K562 (cell line): ENCODE data around the gene ING2. TPM values are rescaled to one million over a fixed set of nuclear protein-coding genes. Genes with fewer than 3 reads are reported as not detected.

Source experiments
- ATF1 ChIP-seq, 2 experiments: fragments of 450-650 bp in 1 of 2; IDR thresholded peaks; 2 replicates each; pipeline ENCODE4 v1.6.1; 2016; ENCODE audit warnings: missing compliant biosample characterization in 1 of 2, missing genetic modification characterization in 1 of 2
- GABPA ChIP-seq: fragments of 200-800 bp; sonication (Bioruptor generic); conservative IDR thresholded peaks from 2 replicates; pipeline ENCODE4 v1.6.1; 2016; ENCODE audit warnings: low read depth, missing genetic modification characterization, missing compliant biosample characterization
- GATAD2B ChIP-seq: fragments of 450-650 bp; IDR thresholded peaks from 2 replicates; pipeline ENCODE4 v1.6.1; 2017; ENCODE audit warnings: mild to moderate bottlenecking, borderline replicate concordance
- NCOA6 ChIP-seq: fragments of 450-650 bp; IDR thresholded peaks from 2 replicates; pipeline ENCODE4 v1.6.1; 2017; ENCODE audit warnings: mild to moderate bottlenecking
- NFE2L1 ChIP-seq: fragments of 450-650 bp; IDR thresholded peaks from 2 replicates; pipeline ENCODE4 v1.6.1; 2016; ENCODE audit warnings: missing genetic modification characterization, low read depth, mild to moderate bottlenecking, missing compliant biosample characterization, moderate library complexity, borderline replicate concordance
- SIN3B ChIP-seq: fragments of 450-650 bp; IDR thresholded peaks from 2 replicates; pipeline ENCODE4 v1.6.1; 2017; ENCODE audit warnings: low read depth, mild to moderate bottlenecking, moderate library complexity
- SRSF7 ChIP-seq: fragments of 200-400 bp; formaldehyde crosslinking; optimal IDR thresholded peaks from 2 replicates; pipeline ENCODE3; 2017; ENCODE audit warnings: mild to moderate bottlenecking, low read depth, low read length
- SRSF9 ChIP-seq: fragments of 200-400 bp; formaldehyde crosslinking; IDR thresholded peaks from 2 replicates; pipeline ENCODE4 v1.6.1; 2017; ENCODE audit warnings: low read depth, low read length, borderline replicate concordance
- TAF9B ChIP-seq: fragments of 450-650 bp; IDR thresholded peaks from 2 replicates; pipeline ENCODE4 v1.6.1; 2018; ENCODE audit warnings: mild to moderate bottlenecking; ENCODE audit not compliant: partially characterized antibody
- TSC22D4 ChIP-seq: fragments of 450-650 bp; IDR thresholded peaks from 2 replicates; pipeline ENCODE4 v1.6.1; 2016; ENCODE audit warnings: missing genetic modification characterization, missing biosample characterization, control low read depth
- polyA plus RNA-seq, 8 experiments: library from polyadenylated mRNA; depleted of rRNA in 4 of 8; stranded (reverse) in 5 of 8; unstranded in 3 of 8; fragments of >200 nt; fragmentation: Nextera tagmentation in 2 of 8; fragmentation: Illumina TruSeq in 1 of 8; extraction: Ambion mirVana in 2 of 8; extraction: Trizol in 1 of 8; gene quantifications; 2 replicates each; pipeline versions ENCODE4 v1.2.1 to v1.2.3, GENCODE V29; 2011 to 2014; ENCODE audit warnings: inconsistent platforms in 1 of 8, missing spikeins in 1 of 8
- total RNA-seq, 7 experiments: library from RNA; depleted of rRNA in 6 of 7; stranded (reverse); fragments of >200 nt in 6 of 7; fragmentation: Illumina TruSeq in 2 of 7; extraction: Trizol in 2 of 7; gene quantifications; 2 replicates each; pipeline versions ENCODE4 v1.2.1 to v1.2.3, GENCODE V29; 2011 to 2021; ENCODE audit warnings: low replicate concordance in 1 of 7
- TF ChIP-seq, protein P1 (sequence below): fragments of 250-450 bp; sonication (Bioruptor Pico); IDR thresholded peaks from 2 replicates; pipeline ENCODE4 v1.4.0; 2020; ENCODE audit warnings: mild to moderate bottlenecking, moderate library complexity
- TF ChIP-seq, protein P2 (sequence below): fragments of 450-650 bp; IDR thresholded peaks from 2 replicates; pipeline ENCODE4 v1.6.1; 2016; ENCODE audit warnings: missing biosample characterization, missing genetic modification characterization

Gene ING2
- total and polyA plus RNA-seq, 9 of the 15 experiments (the other 6 are each of a cell fraction or from before 2014, with no cell fraction given), result 2.9 to 21.4 (median 12.4) TPM

DNA sequence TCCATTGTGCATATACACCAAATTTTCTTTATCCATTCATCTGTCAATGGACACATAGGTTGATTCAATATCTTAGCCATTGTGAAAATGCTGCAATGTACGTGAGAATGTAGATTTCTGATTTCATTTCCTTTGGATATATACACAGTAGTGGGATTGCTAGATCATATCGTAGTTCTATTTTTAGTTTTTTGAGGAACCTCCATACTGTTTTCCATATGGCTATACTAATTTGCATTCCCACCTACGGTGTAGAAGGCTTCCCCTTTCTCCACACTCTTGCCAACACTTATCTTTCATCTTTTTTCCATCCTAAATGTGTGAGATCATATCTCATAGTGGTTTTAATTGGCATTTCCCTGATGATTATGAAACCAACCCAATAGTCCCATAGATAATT lies 43.4 kb downstream of the ING2 start (continued):
- no peak for TF ChIP-seq SRSF9
- no peak for TF ChIP-seq SIN3B
- TF ChIP-seq NFE2L1, result no peak
- TF ChIP-seq GATAD2B, result no peak
- TF ChIP-seq NCOA6, result no peak
- TF ChIP-seq, protein P1, sequence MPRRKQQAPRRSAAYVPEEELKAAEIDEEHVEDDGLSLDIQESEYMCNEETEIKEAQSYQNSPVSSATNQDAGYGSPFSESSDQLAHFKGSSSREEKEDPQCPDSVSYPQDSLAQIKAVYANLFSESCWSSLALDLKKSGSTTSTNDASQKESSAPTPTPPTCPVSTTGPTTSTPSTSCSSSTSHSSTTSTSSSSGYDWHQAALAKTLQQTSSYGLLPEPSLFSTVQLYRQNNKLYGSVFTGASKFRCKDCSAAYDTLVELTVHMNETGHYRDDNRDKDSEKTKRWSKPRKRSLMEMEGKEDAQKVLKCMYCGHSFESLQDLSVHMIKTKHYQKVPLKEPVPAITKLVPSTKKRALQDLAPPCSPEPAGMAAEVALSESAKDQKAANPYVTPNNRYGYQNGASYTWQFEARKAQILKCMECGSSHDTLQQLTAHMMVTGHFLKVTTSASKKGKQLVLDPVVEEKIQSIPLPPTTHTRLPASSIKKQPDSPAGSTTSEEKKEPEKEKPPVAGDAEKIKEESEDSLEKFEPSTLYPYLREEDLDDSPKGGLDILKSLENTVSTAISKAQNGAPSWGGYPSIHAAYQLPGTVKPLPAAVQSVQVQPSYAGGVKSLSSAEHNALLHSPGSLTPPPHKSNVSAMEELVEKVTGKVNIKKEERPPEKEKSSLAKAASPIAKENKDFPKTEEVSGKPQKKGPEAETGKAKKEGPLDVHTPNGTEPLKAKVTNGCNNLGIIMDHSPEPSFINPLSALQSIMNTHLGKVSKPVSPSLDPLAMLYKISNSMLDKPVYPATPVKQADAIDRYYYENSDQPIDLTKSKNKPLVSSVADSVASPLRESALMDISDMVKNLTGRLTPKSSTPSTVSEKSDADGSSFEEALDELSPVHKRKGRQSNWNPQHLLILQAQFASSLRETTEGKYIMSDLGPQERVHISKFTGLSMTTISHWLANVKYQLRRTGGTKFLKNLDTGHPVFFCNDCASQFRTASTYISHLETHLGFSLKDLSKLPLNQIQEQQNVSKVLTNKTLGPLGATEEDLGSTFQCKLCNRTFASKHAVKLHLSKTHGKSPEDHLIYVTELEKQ (CRISPR knock-in tag), result no peak
- no peak for TF ChIP-seq SRSF7
- no peak for TF ChIP-seq ATF1 (CRISPR knock-in tag; IDR thresholded peaks at IDR 0.05)
- no peak for TF ChIP-seq ATF1 (tag; IDR thresholded peaks at IDR 0.05)
- TF ChIP-seq, protein P2, sequence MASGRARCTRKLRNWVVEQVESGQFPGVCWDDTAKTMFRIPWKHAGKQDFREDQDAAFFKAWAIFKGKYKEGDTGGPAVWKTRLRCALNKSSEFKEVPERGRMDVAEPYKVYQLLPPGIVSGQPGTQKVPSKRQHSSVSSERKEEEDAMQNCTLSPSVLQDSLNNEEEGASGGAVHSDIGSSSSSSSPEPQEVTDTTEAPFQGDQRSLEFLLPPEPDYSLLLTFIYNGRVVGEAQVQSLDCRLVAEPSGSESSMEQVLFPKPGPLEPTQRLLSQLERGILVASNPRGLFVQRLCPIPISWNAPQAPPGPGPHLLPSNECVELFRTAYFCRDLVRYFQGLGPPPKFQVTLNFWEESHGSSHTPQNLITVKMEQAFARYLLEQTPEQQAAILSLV (tag), result no peak
- TF ChIP-seq TAF9B, result no peak
- TF ChIP-seq GABPA (tag), result no peak
- no peak for TF ChIP-seq TSC22D4
